Vagina (tissue), 2 donors: ENCODE measurements around the gene GIPC2. TPM values are rescaled to one million over a fixed set of nuclear protein-coding genes. Genes with fewer than 3 reads are reported as not detected.

Experiments used
- DNase-seq, 2 donors: peaks; one replicate each; pipeline ENCODE4 v3.0.0-alpha.2; 2017; ENCODE audit errors: extremely low spot score in 2 of 2
- H3K27ac ChIP-seq: fragments of 200-600 bp; sonication (generic); one replicate; pipeline ENCODE4 v1.5.1; 2019
- H3K27me3 ChIP-seq: fragments of 200-600 bp; sonication (generic); one replicate; pipeline ENCODE4 v1.5.1; 2019
- H3K36me3 ChIP-seq, 2 donors: fragments of 200-600 bp; sonication (generic); one replicate each; pipeline ENCODE4 v1.5.1; 2017 to 2019
- H3K4me1 ChIP-seq: fragments of 200-600 bp; sonication (generic); one replicate; pipeline ENCODE4 v1.5.1; 2019
- H3K4me3 ChIP-seq, 2 donors: fragments of 200-600 bp; sonication (generic); 1 replicate in 1 of 2; 2 replicates in 1 of 2; pipeline ENCODE4 v1.5.1; 2016 to 2019
- H3K9me3 ChIP-seq: fragments of 200-600 bp; sonication (generic); one replicate; pipeline ENCODE4 v1.5.1; 2019
- POLR2A ChIP-seq, 2 donors: fragments of 450-650 bp; IDR thresholded peaks; one replicate each; pipeline ENCODE4 v1.6.1; 2017; ENCODE audit warnings: antibody characterized with exemption in 2 of 2, mild to moderate bottlenecking in 2 of 2, moderate library complexity in 2 of 2
- POLR2AphosphoS5 ChIP-seq, 2 donors: sonication (generic); formaldehyde crosslinking; IDR thresholded peaks; one replicate each; pipeline ENCODE4 v1.9.0; 2017; ENCODE audit warnings: antibody characterized with exemption in 2 of 2, mild to moderate bottlenecking in 2 of 2, low read depth in 1 of 2; ENCODE audit not compliant: insufficient read depth in 1 of 2
- intact Hi-C: fragments of 100-400 bp; cut with DNase I; formaldehyde crosslinking; loops from one replicate; pipeline ENCODE4 v1.15.1; 2023
- total RNA-seq: library from RNA; depleted of rRNA; stranded (reverse); fragments of >200 nt; gene quantifications from one replicate; pipeline ENCODE4 v1.2.3, GENCODE V29; 2016
- TF ChIP-seq, protein P1 (sequence below), 3 experiments: fragments of 450-650 bp in 2 of 3; fragments of 200-600 bp in 1 of 3; sonication (generic) in 1 of 3; IDR thresholded peaks; one replicate each; pipeline ENCODE4 v1.5.1; 2017 to 2019; ENCODE audit warnings: antibody characterized with exemption in 3 of 3, mild to moderate bottlenecking in 2 of 3, moderate library complexity in 2 of 3

GIPC2 gene
- total RNA-seq, 1 donor from 2014 or later: 2.7 TPM

DNA sequence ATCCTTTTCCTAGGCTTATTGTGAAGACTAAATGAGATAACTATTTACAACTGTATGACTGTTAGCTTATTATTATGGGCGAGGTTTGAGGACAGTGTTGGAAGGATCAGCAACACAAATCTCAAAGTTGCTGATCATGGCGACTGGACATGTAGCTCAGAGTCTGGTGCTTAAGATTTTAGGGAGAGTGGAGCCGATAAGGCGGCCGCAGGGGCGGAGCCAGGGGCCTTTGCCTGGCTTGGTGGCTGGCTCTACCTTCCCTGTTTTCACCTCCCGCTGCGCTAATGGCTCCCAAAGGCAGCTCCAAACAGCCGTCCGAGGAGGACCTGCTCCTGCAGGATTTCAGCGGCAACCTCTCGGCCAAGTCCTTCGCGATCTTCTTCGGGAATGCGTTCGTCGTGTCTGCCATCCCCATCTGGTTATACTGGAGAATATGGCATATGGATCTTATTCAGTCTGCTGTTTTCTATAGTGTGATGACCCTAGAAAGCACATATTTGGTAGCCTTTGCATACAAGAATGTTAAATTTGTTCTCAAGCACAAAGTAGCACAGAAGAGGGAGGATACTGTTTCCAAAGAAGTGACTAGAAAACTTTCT, 45.5 kb downstream of the GIPC2 start:
- Histone ChIP-seq H3K27me3 (no peaks in the 10 kb centered on the region), H3K9me3 (no peaks in the 10 kb centered on the region), H3K36me3 (no peaks in the 10 kb centered on the region), H3K4me1 (no peaks in the 10 kb centered on the region), H3K4me3 (no peak overlapping the region), H3K27ac (no peak overlapping the region)
- DNase-seq: no peak
- TF ChIP-seq, protein P1, sequence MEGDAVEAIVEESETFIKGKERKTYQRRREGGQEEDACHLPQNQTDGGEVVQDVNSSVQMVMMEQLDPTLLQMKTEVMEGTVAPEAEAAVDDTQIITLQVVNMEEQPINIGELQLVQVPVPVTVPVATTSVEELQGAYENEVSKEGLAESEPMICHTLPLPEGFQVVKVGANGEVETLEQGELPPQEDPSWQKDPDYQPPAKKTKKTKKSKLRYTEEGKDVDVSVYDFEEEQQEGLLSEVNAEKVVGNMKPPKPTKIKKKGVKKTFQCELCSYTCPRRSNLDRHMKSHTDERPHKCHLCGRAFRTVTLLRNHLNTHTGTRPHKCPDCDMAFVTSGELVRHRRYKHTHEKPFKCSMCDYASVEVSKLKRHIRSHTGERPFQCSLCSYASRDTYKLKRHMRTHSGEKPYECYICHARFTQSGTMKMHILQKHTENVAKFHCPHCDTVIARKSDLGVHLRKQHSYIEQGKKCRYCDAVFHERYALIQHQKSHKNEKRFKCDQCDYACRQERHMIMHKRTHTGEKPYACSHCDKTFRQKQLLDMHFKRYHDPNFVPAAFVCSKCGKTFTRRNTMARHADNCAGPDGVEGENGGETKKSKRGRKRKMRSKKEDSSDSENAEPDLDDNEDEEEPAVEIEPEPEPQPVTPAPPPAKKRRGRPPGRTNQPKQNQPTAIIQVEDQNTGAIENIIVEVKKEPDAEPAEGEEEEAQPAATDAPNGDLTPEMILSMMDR (IDR thresholded peaks at IDR 0.05): no peak
- TF ChIP-seq POLR2AphosphoS5 (IDR thresholded peaks at IDR 0.05; ENCODE audit: insufficient read depth in 1 of 2, low read depth in 1 of 2) (no peak), POLR2A (IDR thresholded peaks at IDR 0.05) (no peak)
- intact Hi-C loops: no loop called here

DNA sequence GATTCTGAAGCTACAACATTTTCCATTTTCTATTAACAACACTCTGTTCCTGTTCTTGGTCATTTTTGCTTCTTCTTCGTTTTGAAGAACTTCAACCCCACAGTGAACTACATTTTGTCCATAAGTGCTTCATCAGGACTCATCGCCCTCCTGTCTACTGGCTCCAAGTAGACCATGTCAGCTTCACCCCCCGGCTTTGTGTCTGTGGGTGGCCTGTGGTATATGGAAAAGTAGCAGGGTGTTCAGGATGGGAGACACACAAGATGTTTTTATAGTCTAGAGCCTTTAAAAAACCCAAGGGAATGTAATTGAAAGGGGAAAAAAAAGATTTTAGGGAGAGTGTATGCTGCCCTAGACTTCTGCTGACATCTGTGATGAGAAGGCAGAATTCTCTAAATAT, 46.1 kb downstream of the GIPC2 start:
- Histone ChIP-seq H3K27ac (no peak overlapping the region), H3K4me1 (no peaks in the 10 kb centered on the region), H3K27me3 (no peaks in the 10 kb centered on the region), H3K4me3 (no peak overlapping the region), H3K36me3 (no peaks in the 10 kb centered on the region), H3K9me3 (no peaks in the 10 kb centered on the region)
- TF ChIP-seq POLR2AphosphoS5 (IDR thresholded peaks at IDR 0.05; ENCODE audit: insufficient read depth in 1 of 2, low read depth in 1 of 2) (no peak), POLR2A (IDR thresholded peaks at IDR 0.05) (no peak)
- TF ChIP-seq, protein P1 (IDR thresholded peaks at IDR 0.05): no peak
- intact Hi-C loops: no loop called here
- DNase-seq: no peak

DNA sequence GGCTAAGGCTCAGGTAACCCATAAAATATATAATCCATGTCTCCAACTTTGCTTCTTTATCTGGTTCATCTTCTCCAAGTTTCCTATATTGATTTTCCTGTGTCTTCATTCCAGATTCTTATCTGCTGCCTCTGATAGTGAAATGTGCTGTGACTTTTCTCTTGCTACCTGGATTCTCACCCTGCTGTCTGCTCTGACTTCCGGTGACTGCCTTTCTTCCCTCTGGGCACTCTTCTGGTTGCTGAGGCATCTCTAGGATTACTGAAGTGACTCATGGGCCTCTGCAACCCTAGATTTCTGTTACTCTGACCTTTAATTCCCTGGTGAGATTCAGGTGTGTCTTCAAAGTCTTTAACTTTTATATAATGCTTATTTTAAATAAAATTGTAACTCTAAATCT, 46.9 kb downstream of the GIPC2 start:
- Histone ChIP-seq H3K27ac (no peak overlapping the region), H3K9me3 (no peaks in the 10 kb centered on the region), H3K4me1 (no peaks in the 10 kb centered on the region), H3K4me3 (no peak overlapping the region), H3K36me3 (no peaks in the 10 kb centered on the region), H3K27me3 (no peaks in the 10 kb centered on the region)
- no peak for TF ChIP-seq POLR2A (IDR thresholded peaks at IDR 0.05)
- TF ChIP-seq, protein P1 (IDR thresholded peaks at IDR 0.05): no peak
- TF ChIP-seq POLR2AphosphoS5 (IDR thresholded peaks at IDR 0.05; ENCODE audit: insufficient read depth in 1 of 2, low read depth in 1 of 2): no peak
- no peak for DNase-seq
- intact Hi-C loops: no loop called here

DNA sequence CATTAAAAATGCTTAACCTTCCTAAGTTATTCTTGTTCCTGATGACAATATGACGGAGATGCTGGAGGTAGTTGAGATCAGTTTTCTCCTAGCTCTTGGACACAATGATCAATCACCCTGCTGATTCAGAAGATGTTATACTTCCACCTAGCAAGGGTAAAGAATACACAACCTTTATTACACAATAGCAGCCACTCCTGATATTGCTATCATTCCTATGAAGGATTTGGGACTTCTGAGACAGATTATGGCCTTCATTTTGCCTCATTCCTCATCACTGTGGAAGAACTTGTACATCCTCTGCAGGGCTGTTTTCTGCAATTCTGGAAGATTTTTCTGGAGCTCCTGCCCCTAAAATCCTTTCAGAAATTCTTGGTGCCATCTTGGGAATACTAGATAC, 47.8 kb downstream of the GIPC2 start:
- Histone ChIP-seq H3K27me3 (no peaks in the 10 kb centered on the region), H3K27ac (no peak overlapping the region), H3K36me3 (no peaks in the 10 kb centered on the region), H3K4me1 (no peaks in the 10 kb centered on the region), H3K9me3 (no peaks in the 10 kb centered on the region), H3K4me3 (no peak overlapping the region)
- DNase-seq: no peak
- intact Hi-C loops: no loop called here
- TF ChIP-seq POLR2AphosphoS5 (IDR thresholded peaks at IDR 0.05; ENCODE audit: insufficient read depth in 1 of 2, low read depth in 1 of 2) (no peak), POLR2A (IDR thresholded peaks at IDR 0.05) (no peak)
- TF ChIP-seq, protein P1 (IDR thresholded peaks at IDR 0.05): no peak

DNA sequence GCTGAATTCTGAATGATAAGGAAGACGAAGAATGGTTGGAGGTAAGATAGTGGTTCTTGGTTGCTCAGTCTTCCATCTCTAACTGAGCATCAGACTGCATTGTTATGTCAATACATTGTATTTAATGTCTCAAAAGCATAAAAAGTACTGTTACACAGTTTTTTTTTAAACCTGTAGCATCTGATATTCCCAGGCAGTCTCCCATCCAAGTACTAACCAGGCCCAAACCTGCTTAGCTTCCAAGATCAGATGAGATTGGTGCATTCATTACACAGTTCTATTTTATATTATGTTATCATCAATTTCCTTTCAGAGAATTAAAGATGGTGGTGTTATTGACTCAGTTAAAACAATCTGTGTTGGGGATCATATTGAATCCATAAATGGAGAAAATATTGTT, 48.9 kb downstream of the GIPC2 start:
- no peak for DNase-seq
- H3K27ac ChIP-seq: no peak overlapping the region

More for the DNA sequence above, 48.9 kb downstream of the GIPC2 start:
- no peak overlapping the region for H3K4me3 ChIP-seq
- H3K27me3 ChIP-seq: no peaks in the 10 kb centered on the region
- intact Hi-C loops: no loop called here
- no peaks in the 10 kb centered on the region for H3K4me1 ChIP-seq
- no peaks in the 10 kb centered on the region for H3K9me3 ChIP-seq
- TF ChIP-seq POLR2AphosphoS5 (IDR thresholded peaks at IDR 0.05; ENCODE audit: insufficient read depth in 1 of 2, low read depth in 1 of 2) (no peak), POLR2A (IDR thresholded peaks at IDR 0.05) (no peak)
- TF ChIP-seq, protein P1 (IDR thresholded peaks at IDR 0.05): no peak
- no peaks in the 10 kb centered on the region for H3K36me3 ChIP-seq
